Parathyroid adenoma (tissue), 2 donors: ENCODE data around the gene NXNL1.

Experiments
- H2AFZ ChIP-seq: fragments of 300-600 bp; sonication (generic); one replicate; pipeline ENCODE4 v1.7.0; 2017; ENCODE audit warnings: antibody characterized with exemption, mild to moderate bottlenecking
- H3K27ac ChIP-seq: fragments of 300-600 bp; sonication (generic); one replicate; pipeline ENCODE4 v1.7.0; 2017
- H3K27me3 ChIP-seq: fragments of 300-600 bp; sonication (generic); one replicate; pipeline ENCODE4 v1.7.0; 2017; ENCODE audit warnings: low read length; ENCODE audit not compliant: control insufficient read depth, insufficient read depth
- H3K36me3 ChIP-seq: fragments of 300-600 bp; sonication (generic); one replicate; pipeline ENCODE4 v1.7.0; 2017; ENCODE audit warnings: low read length; ENCODE audit not compliant: control insufficient read depth, insufficient read depth
- H3K4me1 ChIP-seq: fragments of 300-600 bp; sonication (generic); one replicate; pipeline ENCODE4 v1.7.0; 2017; ENCODE audit warnings: control low read depth
- H3K4me2 ChIP-seq: fragments of 300-600 bp; sonication (generic); one replicate; pipeline ENCODE4 v1.7.0; 2017; ENCODE audit warnings: low read length
- H3K4me3 ChIP-seq: fragments of 300-600 bp; sonication (generic); one replicate; pipeline ENCODE4 v1.7.0; 2017; ENCODE audit warnings: low read depth, low read length
- H3K79me2 ChIP-seq: fragments of 300-600 bp; sonication (generic); one replicate; pipeline ENCODE4 v1.7.0; 2017; ENCODE audit warnings: control low read depth
- H3K9ac ChIP-seq: fragments of 300-600 bp; sonication (generic); one replicate; pipeline ENCODE4 v1.7.0; 2017; ENCODE audit warnings: mild to moderate bottlenecking
- H3K9me3 ChIP-seq: fragments of 300-600 bp; sonication (generic); one replicate; pipeline ENCODE4 v1.7.0; 2017; ENCODE audit warnings: low read length; ENCODE audit not compliant: control insufficient read depth
- CTCF ChIP-seq: fragments of 300-600 bp; sonication (generic); IDR thresholded peaks from one replicate; pipeline ENCODE4 v1.7.0; 2017; ENCODE audit warnings: antibody characterized with exemption, mild to moderate bottlenecking
- donor health status: primary hyperparathyroidism.

NXNL1 gene

GRCh38 chr19:17504030-17504429 lies 43.3 kb upstream of the NXNL1 start:
- Histone ChIP-seq H2AFZ (no peak overlapping the region), H3K79me2 (peaks cover 7% of the 10 kb centered on the region), H3K4me1 (peaks cover 3% of the 10 kb centered on the region), H3K36me3 (no peaks in the 10 kb centered on the region), H3K4me2 (no peak overlapping the region), H3K27me3 (no peaks in the 10 kb centered on the region), H3K4me3 (no peak overlapping the region), H3K27ac (no peak overlapping the region), H3K9ac (no peak overlapping the region), H3K9me3 (no peaks in the 10 kb centered on the region)
- no peak for TF ChIP-seq CTCF

- Histone ChIP-seq H3K9me3 (no peaks in the 10 kb centered on the region), H2AFZ (no peak overlapping the region), H3K4me3 (no peak overlapping the region), H3K79me2 (peaks cover 7% of the 10 kb centered on the region), H3K4me1 (peaks cover 3% of the 10 kb centered on the region), H3K27ac (no peak overlapping the region), H3K9ac (no peak overlapping the region), H3K36me3 (no peaks in the 10 kb centered on the region), H3K4me2 (no peak overlapping the region), H3K27me3 (no peaks in the 10 kb centered on the region)
- TF ChIP-seq CTCF = no peak
Measured at GRCh38 chr19:17503240-17503639, 42.5 kb upstream of the NXNL1 start.

GRCh38 chr19:17500447-17501198 lies 39.9 kb upstream of the NXNL1 start:
- Histone ChIP-seq H3K36me3 (no peaks in the 10 kb centered on the region), H2AFZ (no peak overlapping the region), H3K4me1 (no peaks in the 10 kb centered on the region), H3K79me2 (peaks cover 9% of the 10 kb centered on the region), H3K9me3 (no peaks in the 10 kb centered on the region), H3K27ac (no peak overlapping the region), H3K9ac (no peak overlapping the region), H3K4me3 (no peak overlapping the region), H3K27me3 (no peaks in the 10 kb centered on the region), H3K4me2 (no peak overlapping the region)
- no peak for TF ChIP-seq CTCF

GRCh38 chr19:17499648-17500446 lies 39.1 kb upstream of the NXNL1 start:
- no peak overlapping the region for H3K4me2 ChIP-seq
- H3K9ac ChIP-seq = no peak overlapping the region
- TF ChIP-seq CTCF = no peak
- H3K9me3 ChIP-seq = no peaks in the 10 kb centered on the region
- H3K36me3 ChIP-seq = no peaks in the 10 kb centered on the region
- no peaks in the 10 kb centered on the region for H3K27me3 ChIP-seq
- no peak overlapping the region for H2AFZ ChIP-seq
- no peaks in the 10 kb centered on the region for H3K4me1 ChIP-seq
- no peak overlapping the region for H3K4me3 ChIP-seq
- no peak overlapping the region for H3K27ac ChIP-seq
- peaks cover 12% of the 10 kb centered on the region for H3K79me2 ChIP-seq
